Neural progenitor cell (in vitro differentiated cells): ENCODE data around the gene SRPK3.

Experiments used
- EZH2 ChIP-seq: fragments of 200-600 bp; sonication (generic); IDR thresholded peaks from 2 replicates; pipeline ENCODE4 v1.6.1; 2017; ENCODE audit warnings: antibody characterized with exemption, mild to moderate bottlenecking, moderate library complexity
- EZH2phosphoT487 ChIP-seq: fragments of 200-600 bp; sonication (generic); IDR thresholded peaks from 2 replicates; pipeline ENCODE4 v1.6.1; 2017; ENCODE audit warnings: antibody characterized with exemption
- TF ChIP-seq, protein P1 (sequence below): fragments of 200-600 bp; sonication (generic); IDR thresholded peaks from 2 replicates; pipeline ENCODE4 v1.5.1; 2017; ENCODE audit warnings: antibody characterized with exemption, mild to moderate bottlenecking

DNA sequence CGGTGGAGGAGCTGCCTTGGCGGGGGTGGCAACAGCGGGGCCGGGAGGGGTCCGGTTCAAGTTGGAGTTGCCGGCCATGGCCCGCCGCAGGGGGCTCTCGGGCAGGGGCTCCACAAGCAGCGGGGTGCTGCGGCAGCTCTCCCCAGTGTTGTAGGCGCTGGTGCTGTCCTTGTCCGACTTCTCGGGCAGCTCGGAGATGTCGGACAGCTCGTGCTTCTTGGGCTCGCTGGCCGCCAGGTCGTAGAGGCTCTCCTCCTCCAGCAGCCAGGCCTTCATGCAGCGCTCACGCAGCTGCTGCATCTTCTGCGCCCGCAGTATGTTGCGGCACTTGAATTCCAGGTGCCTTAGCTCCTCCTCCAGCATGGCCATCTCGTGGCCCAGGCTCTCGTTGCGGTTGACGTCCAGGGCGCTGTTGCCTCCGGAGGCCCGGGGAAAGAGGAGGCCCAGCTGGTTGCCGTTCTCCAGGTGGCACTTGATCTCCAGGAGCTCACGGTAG lies 23.3 kb downstream of the SRPK3 start:
- TF ChIP-seq, protein P1, sequence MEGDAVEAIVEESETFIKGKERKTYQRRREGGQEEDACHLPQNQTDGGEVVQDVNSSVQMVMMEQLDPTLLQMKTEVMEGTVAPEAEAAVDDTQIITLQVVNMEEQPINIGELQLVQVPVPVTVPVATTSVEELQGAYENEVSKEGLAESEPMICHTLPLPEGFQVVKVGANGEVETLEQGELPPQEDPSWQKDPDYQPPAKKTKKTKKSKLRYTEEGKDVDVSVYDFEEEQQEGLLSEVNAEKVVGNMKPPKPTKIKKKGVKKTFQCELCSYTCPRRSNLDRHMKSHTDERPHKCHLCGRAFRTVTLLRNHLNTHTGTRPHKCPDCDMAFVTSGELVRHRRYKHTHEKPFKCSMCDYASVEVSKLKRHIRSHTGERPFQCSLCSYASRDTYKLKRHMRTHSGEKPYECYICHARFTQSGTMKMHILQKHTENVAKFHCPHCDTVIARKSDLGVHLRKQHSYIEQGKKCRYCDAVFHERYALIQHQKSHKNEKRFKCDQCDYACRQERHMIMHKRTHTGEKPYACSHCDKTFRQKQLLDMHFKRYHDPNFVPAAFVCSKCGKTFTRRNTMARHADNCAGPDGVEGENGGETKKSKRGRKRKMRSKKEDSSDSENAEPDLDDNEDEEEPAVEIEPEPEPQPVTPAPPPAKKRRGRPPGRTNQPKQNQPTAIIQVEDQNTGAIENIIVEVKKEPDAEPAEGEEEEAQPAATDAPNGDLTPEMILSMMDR = no peak
- no peak for TF ChIP-seq EZH2
- no peak for TF ChIP-seq EZH2phosphoT487
